ENCODE measurements around the gene IMPDH1.

- TF ChIP-seq, protein P1, sequence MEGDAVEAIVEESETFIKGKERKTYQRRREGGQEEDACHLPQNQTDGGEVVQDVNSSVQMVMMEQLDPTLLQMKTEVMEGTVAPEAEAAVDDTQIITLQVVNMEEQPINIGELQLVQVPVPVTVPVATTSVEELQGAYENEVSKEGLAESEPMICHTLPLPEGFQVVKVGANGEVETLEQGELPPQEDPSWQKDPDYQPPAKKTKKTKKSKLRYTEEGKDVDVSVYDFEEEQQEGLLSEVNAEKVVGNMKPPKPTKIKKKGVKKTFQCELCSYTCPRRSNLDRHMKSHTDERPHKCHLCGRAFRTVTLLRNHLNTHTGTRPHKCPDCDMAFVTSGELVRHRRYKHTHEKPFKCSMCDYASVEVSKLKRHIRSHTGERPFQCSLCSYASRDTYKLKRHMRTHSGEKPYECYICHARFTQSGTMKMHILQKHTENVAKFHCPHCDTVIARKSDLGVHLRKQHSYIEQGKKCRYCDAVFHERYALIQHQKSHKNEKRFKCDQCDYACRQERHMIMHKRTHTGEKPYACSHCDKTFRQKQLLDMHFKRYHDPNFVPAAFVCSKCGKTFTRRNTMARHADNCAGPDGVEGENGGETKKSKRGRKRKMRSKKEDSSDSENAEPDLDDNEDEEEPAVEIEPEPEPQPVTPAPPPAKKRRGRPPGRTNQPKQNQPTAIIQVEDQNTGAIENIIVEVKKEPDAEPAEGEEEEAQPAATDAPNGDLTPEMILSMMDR (conservative IDR thresholded peaks at IDR 0.05) = no peak
- no peak for TF ChIP-seq EZH2 (IDR thresholded peaks at IDR 0.05; ENCODE audit: low read depth)
Observed at GRCh38 chr7:128343554-128344430, 66.0 kb downstream of the IMPDH1 start, which contains the start of gene RBM28.

All from PC-9 (cell line).